GM18873 (cell line): ENCODE data around the gene RPS6KB1.
A peak's percentile ranks its signal among the peaks of the same experiment; 100 is the strongest.
"Not testable (repeated sequence)": the region's sequence is repeated elsewhere in the genome, so short reads cannot be mapped to it uniquely, and the experiment has no call there.

Experiments used
- ATAC-seq: cut with Tn5 transposase; IDR thresholded peaks from one replicate; pipeline ENCODE4 v1.9.1; 2021; ENCODE audit warnings: mild to moderate bottlenecking, moderate library complexity, moderate number of reproducible peaks; ENCODE audit not compliant: unreplicated experiment, low FRiP score

The RPS6KB1 gene

DNA sequence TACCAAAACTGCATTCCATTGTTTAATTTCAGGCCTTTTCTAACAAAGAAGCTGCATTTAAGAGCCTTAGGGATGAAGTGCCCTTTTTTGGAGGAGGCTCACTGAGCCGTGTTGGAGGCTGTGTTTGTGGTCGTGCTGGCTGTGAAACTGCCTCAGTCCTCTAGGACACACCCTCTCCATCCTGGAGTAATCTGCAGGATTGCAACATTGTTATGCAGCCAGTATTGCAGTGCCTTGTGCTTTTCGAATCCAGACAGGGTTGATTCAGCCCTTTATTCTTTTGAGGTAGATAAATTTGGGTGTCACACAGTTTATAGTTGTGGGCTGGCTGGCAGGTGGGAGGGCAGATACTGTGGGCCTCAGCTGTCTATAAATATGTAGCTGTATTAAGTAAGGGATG lies 37.8 kb downstream of the RPS6KB1 start:
- ATAC-seq = not testable (repeated sequence)

DNA sequence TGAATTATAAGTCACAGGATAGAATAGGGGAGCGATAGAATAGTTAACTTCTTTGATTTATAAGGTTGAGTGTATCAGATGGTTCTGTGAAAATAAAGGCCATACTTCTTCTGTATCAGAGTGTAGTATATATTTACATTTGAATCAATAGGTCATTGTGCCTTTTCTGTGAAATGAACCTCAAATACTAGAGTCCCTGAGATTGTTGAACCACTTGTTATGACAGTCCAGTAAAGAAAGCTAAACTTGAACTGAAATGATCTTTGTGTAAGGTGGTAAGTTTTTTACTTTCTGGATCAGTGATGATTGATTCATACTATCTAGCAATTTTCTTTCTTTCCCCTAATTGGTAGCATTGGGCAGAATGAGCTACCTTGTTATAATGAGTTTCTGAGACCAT lies 40.4 kb downstream of the RPS6KB1 start:
- ATAC-seq = not testable (repeated sequence)

DNA sequence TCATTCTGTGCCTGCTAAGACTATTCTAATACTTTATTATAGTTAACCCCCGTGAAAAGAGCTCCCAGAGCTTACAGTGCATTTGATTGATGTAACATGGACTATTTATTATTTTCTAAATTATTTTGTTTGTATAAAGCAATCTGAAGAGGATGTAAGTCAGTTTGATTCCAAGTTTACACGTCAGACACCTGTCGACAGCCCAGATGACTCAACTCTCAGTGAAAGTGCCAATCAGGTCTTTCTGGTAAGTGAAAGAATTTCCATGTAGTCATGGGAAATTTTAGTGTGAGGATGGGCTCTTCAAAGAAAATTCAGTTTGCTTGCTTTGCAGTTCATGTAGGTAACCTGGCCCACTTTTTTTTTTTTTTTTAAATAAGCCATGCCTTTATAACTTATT lies 47.8 kb downstream of the RPS6KB1 start:
- not testable (repeated sequence) for ATAC-seq

DNA sequence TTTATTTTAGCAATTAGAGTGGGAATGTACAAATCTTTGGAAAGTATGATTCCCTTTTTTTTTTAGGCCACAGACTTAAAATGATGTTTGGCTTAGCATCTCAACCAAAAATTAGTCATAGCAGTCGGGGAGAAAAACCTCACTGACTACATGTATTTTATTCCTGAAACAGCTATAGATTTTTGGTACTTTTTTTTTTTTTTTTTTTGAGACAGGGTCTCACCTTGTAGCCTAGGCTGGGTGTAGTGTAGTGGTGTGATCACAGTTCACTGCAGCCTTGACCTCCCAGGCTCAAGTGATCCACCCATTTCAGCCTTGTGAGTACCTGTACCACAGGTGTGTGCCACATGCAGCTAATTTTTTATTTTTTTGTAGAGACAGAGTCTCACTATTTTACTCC lies 48.2 kb downstream of the RPS6KB1 start:
- ATAC-seq = no peak

DNA sequence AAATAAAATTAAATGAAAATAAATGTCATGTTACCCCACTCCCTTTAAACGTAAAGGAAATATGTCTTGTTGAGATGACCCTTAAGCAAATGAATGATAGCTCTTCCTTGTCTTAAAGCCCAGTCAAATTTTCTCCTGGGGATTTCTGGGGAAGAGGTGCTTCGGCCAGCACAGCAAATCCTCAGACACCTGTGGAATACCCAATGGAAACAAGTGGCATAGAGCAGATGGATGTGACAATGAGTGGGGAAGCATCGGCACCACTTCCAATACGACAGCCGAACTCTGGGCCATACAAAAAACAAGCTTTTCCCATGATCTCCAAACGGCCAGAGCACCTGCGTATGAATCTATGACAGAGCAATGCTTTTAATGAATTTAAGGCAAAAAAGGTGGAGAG lies 53.5 kb downstream of the RPS6KB1 start:
- ATAC-seq = not testable (repeated sequence)

DNA sequence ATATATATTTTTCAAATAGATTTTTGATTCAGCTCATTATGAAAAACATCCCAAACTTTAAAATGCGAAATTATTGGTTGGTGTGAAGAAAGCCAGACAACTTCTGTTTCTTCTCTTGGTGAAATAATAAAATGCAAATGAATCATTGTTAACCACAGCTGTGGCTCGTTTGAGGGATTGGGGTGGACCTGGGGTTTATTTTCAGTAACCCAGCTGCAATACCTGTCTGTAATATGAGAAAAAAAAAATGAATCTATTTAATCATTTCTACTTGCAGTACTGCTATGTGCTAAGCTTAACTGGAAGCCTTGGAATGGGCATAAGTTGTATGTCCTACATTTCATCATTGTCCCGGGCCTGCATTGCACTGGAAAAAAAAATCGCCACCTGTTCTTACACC lies 54.4 kb downstream of the RPS6KB1 start:
- not testable (repeated sequence) for ATAC-seq

DNA sequence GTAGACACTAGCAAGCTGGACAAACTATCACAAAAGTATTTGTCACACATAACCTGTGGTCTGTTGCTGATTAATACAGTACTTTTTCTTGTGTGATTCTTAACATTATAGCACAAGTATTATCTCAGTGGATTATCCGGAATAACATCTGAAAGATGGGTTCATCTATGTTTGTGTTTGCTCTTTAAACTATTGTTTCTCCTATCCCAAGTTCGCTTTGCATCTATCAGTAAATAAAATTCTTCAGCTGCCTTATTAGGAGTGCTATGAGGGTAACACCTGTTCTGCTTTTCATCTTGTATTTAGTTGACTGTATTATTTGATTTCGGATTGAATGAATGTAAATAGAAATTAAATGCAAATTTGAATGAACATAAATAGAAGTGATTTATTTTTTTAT lies 57.1 kb downstream of the RPS6KB1 start:
- ATAC-seq = no peak

DNA sequence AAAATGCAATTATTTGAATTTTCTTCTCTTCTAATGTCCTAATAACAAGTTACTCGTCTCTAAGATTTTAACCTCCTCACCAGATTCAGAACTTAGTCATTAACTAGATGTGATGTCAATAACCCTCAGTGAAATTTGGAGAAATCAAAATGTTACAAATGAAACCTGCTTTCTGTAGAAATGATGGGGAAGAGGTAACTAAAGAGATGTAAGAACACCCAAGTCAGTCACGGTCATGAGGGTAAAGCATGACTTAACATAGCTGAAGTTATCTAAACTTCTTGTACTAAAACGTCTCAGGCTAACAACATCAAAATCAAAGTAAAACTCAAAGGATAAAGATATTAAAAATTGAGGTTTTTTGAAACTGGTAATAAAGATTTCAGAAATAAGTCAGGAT lies 61.9 kb downstream of the RPS6KB1 start:
- ATAC-seq = no peak

DNA sequence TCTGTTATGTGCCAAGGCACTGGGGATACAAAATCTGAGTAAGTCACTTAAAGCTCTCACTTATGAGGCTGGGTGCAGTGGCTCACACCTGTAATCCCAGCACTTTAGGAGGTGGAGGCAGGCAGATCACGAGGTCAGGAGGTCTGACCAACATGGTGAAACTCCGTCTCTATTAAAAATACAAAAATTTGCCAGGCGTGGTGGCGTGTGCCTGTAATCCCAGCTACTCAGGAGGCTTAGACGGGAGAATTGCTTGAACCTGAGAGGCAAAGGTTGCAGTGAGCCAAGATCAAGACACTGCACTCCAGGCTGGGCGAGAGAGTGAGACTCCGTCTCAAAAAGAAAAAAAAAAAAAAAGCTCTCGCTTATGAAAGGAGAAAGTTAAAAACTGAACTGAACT lies 66.7 kb downstream of the RPS6KB1 start:
- ATAC-seq = not testable (repeated sequence)

DNA sequence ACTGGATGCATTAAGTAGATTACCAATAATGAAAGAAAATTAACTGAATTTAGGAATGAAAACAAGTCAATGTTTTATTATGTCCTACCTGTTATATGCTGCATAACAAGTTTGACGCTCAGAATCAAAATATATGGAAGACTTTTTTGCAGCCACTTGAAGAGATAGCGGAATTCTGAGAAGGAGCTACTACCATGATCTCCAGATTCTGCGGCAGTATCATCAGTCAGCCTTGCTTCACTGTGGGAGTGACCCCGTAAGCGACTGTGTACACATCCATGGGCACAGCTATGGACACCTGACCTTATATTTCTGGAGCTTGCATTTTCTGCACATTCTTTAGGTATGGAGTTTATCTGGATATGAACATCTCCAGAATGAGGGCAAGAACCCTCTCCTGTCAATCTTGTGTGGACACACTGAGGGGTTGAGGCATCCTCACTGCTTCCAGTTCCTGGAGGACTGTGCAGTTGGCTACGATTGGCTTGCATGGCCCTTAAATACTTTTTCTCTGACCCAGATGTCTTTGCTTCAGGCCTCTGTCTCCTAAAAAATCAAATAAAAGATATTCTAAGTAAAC lies 69.9 kb downstream of the RPS6KB1 start:
- ATAC-seq = no peak

DNA sequence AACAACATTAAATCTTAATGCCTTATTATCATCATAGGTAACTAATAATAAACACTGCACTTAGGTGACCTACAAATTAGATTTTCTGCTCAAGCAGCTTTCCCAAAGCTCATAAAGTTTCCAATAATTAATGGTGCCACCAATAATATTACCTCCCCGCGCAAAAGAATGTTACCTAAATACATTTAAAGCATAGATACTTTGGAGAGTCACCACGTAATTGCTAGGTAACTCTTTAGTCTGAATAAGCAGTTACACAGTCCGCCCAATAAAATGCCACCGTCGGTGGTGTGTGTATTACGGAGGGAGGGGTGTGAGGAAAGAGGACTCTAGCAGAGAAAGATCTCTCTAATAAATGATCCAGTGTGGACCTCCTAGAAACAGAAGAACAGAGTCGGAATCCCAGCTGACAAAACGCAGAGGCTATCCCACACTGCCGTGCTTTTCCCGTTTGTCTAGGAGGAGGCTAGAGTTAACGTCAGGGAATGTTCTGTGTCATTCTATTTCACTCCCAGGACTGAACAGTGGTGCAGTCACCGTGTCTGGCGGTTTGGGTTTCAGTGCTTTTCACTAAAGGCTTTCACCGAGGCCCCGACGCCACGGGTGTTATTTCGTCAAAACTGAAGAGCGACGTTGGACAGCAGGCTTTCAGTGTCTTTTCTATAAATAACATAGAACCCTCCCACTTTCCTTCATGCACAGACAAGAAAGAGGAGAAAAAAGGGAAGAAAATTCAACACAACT lies 71.0 kb downstream of the RPS6KB1 start:
- peak; percentile 33 for ATAC-seq

DNA sequence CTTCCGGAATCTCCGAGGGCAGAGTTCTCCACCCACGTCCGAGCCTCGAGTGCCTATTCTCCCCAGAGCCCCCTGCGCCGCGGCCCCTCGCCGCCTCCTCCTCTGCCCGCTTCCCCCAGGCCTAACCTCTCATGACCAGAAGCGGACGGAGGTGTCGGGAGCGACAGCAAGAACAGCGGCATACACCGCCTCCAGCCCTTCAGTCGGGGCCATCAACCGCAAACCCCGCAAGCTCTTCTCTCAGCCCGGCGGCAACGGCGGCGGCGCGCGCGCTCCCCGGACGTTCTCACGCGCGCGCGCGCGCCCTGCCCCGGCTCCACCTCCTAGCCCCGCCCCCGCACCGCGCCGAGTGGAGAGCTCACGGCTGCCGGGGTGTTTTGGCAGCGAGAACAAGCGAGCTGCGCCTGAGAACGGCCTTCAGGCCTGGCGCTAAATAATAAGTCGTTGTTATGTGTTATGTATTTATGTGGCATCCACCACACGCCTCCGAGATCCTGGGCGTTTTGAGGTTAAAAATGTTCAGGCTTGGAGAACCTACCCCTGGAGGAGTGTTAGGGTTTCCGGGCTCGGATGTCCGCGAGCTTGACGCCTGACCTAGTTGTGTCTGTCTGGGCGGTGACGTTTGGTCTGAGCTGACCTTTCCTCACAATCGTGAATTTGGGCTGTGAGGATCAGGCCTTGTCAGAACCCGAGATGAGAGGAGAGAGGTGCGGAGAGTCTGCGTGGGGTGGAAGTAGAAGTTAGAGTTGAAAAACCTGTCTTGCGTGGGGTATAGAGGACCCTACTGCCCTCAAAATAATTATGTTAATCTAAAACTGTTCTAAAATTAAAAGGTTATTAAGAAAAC lies 71.8 kb downstream of the RPS6KB1 start, which contains the start of gene RNFT1:
Gene RNFT1, minus strand, starts transcription at position 259 of the 847 bp plus-strand sequence. Its CDS starts 77 bp downstream, at position 182.
- ATAC-seq = peak; percentile 51

DNA sequence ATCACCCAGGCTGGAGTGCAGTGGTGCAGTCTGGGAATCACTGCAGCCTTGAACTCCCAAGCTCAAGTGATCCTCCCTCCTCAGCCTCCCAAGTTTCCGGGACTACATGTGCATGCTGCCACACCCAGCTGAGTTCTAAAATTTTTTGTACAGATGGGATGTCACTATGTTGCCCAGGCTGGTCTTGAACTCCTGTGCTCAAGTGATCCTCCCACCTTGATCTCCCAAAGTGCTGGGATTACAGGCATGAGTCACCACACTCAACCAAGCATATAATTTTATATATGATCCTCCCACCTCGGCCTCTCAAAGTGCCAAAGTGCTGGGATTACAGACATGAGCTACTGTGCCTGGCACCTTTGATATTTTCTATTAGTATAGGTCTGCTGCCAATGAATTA lies 78.8 kb downstream of the RPS6KB1 start:
- ATAC-seq = not testable (repeated sequence)

DNA sequence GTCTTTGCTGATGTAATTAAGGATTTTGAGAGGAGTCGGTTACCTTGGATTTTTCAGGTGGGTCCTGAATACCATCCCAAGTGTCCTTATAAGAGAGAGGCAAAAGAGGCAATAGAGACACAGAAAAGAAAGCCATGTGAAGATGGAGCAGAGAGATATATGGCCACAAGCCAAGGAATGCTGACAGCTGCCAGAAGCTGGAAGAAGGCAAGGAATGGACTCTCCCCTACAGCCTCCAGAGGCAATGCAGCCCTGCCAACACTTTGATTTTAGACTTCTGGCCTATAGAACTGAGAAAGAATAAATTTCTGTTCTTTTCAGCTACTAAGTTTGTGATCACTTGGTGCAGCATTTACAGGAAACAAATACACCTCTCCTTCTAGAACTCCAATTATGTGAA lies 79.9 kb downstream of the RPS6KB1 start:
- no peak for ATAC-seq

DNA sequence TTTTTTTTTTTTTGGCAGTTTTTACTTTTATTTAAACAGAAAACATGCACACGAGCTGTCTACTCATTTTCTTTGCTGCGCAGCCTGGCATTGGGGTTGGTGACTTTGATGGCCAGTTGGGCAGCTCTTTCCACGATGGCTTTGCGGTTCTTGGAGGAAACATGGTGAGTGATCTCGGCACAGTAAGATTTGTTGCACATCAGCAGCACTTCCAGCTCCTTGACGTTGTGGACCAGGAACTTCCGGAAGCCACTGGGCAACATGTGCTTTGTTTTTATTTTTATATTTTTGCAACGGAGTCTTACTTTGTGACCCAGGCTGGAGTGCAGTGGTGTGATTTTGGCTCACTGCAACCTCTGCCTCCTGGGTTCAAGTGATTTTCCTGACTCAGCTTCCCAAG lies 80.6 kb downstream of the RPS6KB1 start:
- ATAC-seq = not testable (repeated sequence)

DNA sequence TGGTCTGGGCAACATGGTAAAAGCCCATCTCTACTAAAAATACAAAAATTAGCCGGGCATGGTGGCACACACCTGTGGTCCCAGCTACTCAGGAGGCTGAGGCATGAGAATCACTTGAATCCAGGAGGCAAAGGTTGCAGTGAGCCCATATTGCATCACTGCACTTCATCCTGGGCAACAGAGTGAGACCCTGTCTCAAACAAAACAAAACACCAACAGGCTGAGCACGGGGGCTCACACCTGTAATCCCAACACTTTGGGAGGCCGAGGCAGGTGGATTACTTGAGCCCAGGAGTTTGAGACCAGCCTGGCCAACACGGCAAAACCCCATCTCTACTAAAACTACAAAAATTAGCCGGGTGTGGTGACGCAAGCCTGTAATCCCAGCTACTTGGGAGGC lies 82.2 kb downstream of the RPS6KB1 start:
- ATAC-seq = not testable (repeated sequence)

DNA sequence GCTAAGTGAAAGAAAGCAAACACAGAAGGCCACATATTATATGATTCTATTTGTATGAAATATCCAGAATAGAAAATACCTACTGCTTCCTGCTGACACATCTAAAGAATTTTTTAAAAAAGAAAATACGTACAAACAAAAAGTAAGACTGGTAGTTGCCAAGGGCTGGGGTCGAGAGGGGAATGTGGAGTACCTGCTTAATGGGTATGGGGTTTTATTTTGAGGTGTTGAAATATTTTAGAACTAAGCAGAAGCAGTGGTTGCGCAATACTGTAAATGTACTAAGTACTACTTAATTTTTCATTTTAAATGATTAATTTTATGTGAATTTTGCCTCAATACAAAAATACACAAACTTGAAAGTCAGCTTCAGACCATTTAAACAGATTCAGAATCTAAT lies 103.7 kb downstream of the RPS6KB1 start:
- not testable (repeated sequence) for ATAC-seq
